ENCODE results near the gene CADPS2. TPM values are rescaled to one million over a fixed set of nuclear protein-coding genes. Genes with fewer than 3 reads are reported as not detected.

Gene CADPS2
- total and polyA plus RNA-seq, 4 donors, result 5.9 to 23.8 (median 11.0) TPM

DNA sequence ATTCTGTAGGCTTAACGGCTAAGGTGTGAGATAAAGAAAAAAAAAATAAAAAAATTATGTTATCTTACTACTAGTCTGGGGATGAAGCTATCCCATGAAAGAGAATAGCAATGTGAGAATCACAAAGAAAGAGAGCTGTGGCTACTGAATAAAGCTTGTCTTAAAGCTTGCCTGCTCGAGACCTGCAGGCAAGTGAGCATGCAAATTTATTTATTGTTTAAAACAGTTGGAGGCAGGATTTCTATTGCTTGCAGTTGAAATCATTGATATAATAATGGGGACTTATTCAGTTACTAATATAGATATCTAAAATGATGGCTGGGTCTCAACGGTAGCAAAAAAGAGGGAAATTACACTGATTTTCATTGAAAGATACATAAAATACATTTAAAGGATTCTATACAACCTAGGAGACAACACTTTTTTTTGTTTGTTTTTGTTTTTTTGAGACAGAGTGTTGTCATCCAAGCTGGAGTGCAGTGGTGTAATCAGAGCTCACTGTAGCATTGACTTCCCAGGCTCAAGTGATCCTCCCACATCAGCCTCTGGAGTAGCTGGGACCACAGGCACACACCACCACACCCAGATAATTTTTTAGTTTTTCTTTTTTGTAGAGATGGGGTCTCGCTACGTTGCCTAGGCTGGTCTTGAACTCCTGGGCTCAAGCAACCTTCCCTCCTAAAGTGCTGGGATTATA is 437.2 kb downstream of the CADPS2 start:
- Histone ChIP-seq H3K4me1 (ENCODE audit: control insufficient read depth in 1 of 2, insufficient read depth in 2 of 2, low read length in 2 of 2) (no peaks in the 10 kb centered on the region), H3K4me3 (ENCODE audit: low read length in 2 of 2) (no peak overlapping the region), H3K27me3 (ENCODE audit: control insufficient read depth in 1 of 2, insufficient read depth in 2 of 2, low read length in 1 of 2) (no peaks in the 10 kb centered on the region), H3K9me3 (ENCODE audit: control insufficient read depth, low read length) (no peaks in the 10 kb centered on the region), H3K36me3 (ENCODE audit: control insufficient read depth in 1 of 2, insufficient read depth in 2 of 2, low read length in 1 of 2) (no peaks in the 10 kb centered on the region), H3K27ac (ENCODE audit: low read depth in 1 of 2, low read length in 2 of 2) (no peak overlapping the region)
- no peak for DNase-seq
- WGBS, 2 donors, result 68 to 74% methylated on average over 5 of the region's 5 CpGs
- no peak for ATAC-seq (ENCODE audit: low FRiP score)
- intact Hi-C loops (cut with DNase I), result no loop called here

GRCh38 chr7:122442929-122443328 is 443.3 kb downstream of the CADPS2 start:
- Histone ChIP-seq H3K27me3 (ENCODE audit: control insufficient read depth in 1 of 2, insufficient read depth in 2 of 2, low read length in 1 of 2) (no peaks in the 10 kb centered on the region), H3K4me3 (ENCODE audit: low read length in 2 of 2) (no peak overlapping the region), H3K36me3 (ENCODE audit: control insufficient read depth in 1 of 2, insufficient read depth in 2 of 2, low read length in 1 of 2) (no peaks in the 10 kb centered on the region), H3K27ac (ENCODE audit: low read depth in 1 of 2, low read length in 2 of 2) (no peak overlapping the region), H3K4me1 (ENCODE audit: control insufficient read depth in 1 of 2, insufficient read depth in 2 of 2, low read length in 2 of 2) (no peaks in the 10 kb centered on the region), H3K9me3 (ENCODE audit: control insufficient read depth, low read length) (no peaks in the 10 kb centered on the region)
- DNase-seq (no peak), ATAC-seq (ENCODE audit: low FRiP score) (no peak)
- 15 to 32% methylated on average over 2 of the region's 2 CpGs for WGBS, 2 donors
- intact Hi-C loops (cut with DNase I), result no loop called here

DNA sequence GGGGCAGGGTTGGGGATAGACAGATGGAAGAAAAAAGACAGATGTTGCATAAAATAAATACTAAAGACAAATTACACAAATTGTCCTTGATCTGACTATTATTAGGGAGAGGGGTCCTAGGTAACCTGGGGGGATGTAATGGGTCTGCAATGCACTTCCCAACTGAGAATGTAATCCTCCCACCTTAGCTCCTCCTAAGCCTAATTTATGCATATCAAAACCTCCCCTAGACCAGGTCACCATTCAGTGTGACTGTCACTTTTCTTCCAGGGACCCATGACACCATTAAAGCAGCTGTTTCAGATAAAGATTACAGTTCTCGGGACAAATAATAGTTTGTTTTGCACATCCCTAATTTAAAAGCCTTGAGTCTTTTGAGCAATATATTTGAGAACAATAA is 447.8 kb downstream of the CADPS2 start:
- WGBS, 2 donors, result 67 to 84% methylated on average over 1 of the region's 1 CpG
- no peaks in the 10 kb centered on the region for H3K36me3 ChIP-seq (ENCODE audit: control insufficient read depth in 1 of 2, insufficient read depth in 2 of 2, low read length in 1 of 2)
- no peaks in the 10 kb centered on the region for H3K9me3 ChIP-seq (ENCODE audit: control insufficient read depth, low read length)
- no peak overlapping the region for H3K4me3 ChIP-seq (ENCODE audit: low read length in 2 of 2)
- no peaks in the 10 kb centered on the region for H3K27me3 ChIP-seq (ENCODE audit: control insufficient read depth in 1 of 2, insufficient read depth in 2 of 2, low read length in 1 of 2)
- no peak overlapping the region for H3K27ac ChIP-seq (ENCODE audit: low read depth in 1 of 2, low read length in 2 of 2)
- no peak for ATAC-seq (ENCODE audit: low FRiP score)
- intact Hi-C loops (cut with DNase I), result no loop called here
- H3K4me1 ChIP-seq (ENCODE audit: control insufficient read depth in 1 of 2, insufficient read depth in 2 of 2, low read length in 2 of 2), result no peaks in the 10 kb centered on the region
- DNase-seq, result no peak

GRCh38 chr7:122438006-122438405 is 448.3 kb downstream of the CADPS2 start:
- intact Hi-C loops (cut with DNase I), result no loop called here
- Histone ChIP-seq H3K4me1 (ENCODE audit: control insufficient read depth in 1 of 2, insufficient read depth in 2 of 2, low read length in 2 of 2) (no peaks in the 10 kb centered on the region), H3K27me3 (ENCODE audit: control insufficient read depth in 1 of 2, insufficient read depth in 2 of 2, low read length in 1 of 2) (no peaks in the 10 kb centered on the region), H3K36me3 (ENCODE audit: control insufficient read depth in 1 of 2, insufficient read depth in 2 of 2, low read length in 1 of 2) (no peaks in the 10 kb centered on the region), H3K9me3 (ENCODE audit: control insufficient read depth, low read length) (no peaks in the 10 kb centered on the region), H3K4me3 (ENCODE audit: low read length in 2 of 2) (no peak overlapping the region), H3K27ac (ENCODE audit: low read depth in 1 of 2, low read length in 2 of 2) (no peak overlapping the region)
- ATAC-seq (ENCODE audit: low FRiP score), result no peak
- 15 to 37% methylated on average over 3 of the region's 3 CpGs for WGBS, 2 donors
- no peak for DNase-seq

- no peaks in the 10 kb centered on the region for H3K36me3 ChIP-seq (ENCODE audit: control insufficient read depth in 1 of 2, insufficient read depth in 2 of 2, low read length in 1 of 2)
- H3K27me3 ChIP-seq (ENCODE audit: control insufficient read depth in 1 of 2, insufficient read depth in 2 of 2, low read length in 1 of 2), result no peaks in the 10 kb centered on the region
- intact Hi-C loops (cut with DNase I), result no loop called here
- 31 to 49% methylated on average over 2 of the region's 2 CpGs for WGBS, 2 donors
- H3K9me3 ChIP-seq (ENCODE audit: control insufficient read depth, low read length), result no peaks in the 10 kb centered on the region
- H3K4me3 ChIP-seq (ENCODE audit: low read length in 2 of 2), result no peak overlapping the region
- no peaks in the 10 kb centered on the region for H3K4me1 ChIP-seq (ENCODE audit: control insufficient read depth in 1 of 2, insufficient read depth in 2 of 2, low read length in 2 of 2)
- ATAC-seq (ENCODE audit: low FRiP score) (no peak), DNase-seq (no peak)
- H3K27ac ChIP-seq (ENCODE audit: low read depth in 1 of 2, low read length in 2 of 2), result no peak overlapping the region
These were observed 452.5 kb downstream of the CADPS2 start for GRCh38 chr7:122433765-122434164.

DNA sequence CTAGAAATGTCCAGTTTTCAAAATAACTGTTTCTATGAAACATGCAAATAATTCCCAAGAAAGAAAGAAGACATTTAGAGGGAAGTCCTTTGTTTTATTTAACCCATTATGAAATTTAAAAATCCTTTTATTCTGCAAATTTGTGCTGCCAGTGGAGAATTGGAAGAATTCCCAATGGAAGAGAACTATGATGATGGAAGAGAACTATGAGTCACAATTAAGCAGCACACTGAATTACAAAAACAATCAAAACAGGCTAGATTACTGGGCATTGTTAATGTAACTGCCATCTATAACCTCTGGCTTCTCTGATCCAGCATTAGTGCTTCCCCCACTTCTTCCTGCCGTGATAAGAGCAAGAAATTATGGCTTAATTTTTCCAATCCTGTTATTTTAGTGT is 455.6 kb downstream of the CADPS2 start:
- H3K9me3 ChIP-seq (ENCODE audit: control insufficient read depth, low read length), result no peaks in the 10 kb centered on the region
- WGBS, 2 donors, result 32 to 35% methylated on average over 1 of the region's 1 CpG
- intact Hi-C loops (cut with DNase I), result no loop called here
- no peak for DNase-seq
- H3K4me1 ChIP-seq (ENCODE audit: control insufficient read depth in 1 of 2, insufficient read depth in 2 of 2, low read length in 2 of 2), result no peaks in the 10 kb centered on the region
- H3K4me3 ChIP-seq (ENCODE audit: low read length in 2 of 2), result no peak overlapping the region
- ATAC-seq (ENCODE audit: low FRiP score), result no peak
- no peak overlapping the region for H3K27ac ChIP-seq (ENCODE audit: low read depth in 1 of 2, low read length in 2 of 2)
- H3K36me3 ChIP-seq (ENCODE audit: control insufficient read depth in 1 of 2, insufficient read depth in 2 of 2, low read length in 1 of 2), result no peaks in the 10 kb centered on the region
- no peaks in the 10 kb centered on the region for H3K27me3 ChIP-seq (ENCODE audit: control insufficient read depth in 1 of 2, insufficient read depth in 2 of 2, low read length in 1 of 2)

DNA sequence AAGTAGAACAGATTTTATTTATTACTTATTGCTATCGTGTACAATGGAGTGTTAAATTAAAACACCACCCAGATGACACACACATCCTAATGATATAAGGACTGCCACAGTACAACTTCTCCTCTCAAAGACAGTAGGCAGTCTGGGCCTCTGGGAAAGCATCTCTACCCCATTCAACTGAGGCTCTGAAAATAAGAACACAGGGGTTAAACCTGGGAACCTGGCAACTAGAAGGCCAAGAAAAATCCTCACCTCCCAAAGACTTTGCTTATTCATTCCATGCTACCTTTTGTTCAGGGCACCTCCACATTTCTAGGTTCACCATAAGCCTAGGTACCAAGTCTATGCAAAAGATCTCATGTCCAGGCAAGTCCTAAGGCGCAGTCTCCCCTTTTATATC is 456.3 kb downstream of the CADPS2 start:
- Histone ChIP-seq H3K4me1 (ENCODE audit: control insufficient read depth in 1 of 2, insufficient read depth in 2 of 2, low read length in 2 of 2) (no peaks in the 10 kb centered on the region), H3K27ac (ENCODE audit: low read depth in 1 of 2, low read length in 2 of 2) (no peak overlapping the region), H3K4me3 (ENCODE audit: low read length in 2 of 2) (no peak overlapping the region), H3K9me3 (ENCODE audit: control insufficient read depth, low read length) (no peaks in the 10 kb centered on the region), H3K27me3 (ENCODE audit: control insufficient read depth in 1 of 2, insufficient read depth in 2 of 2, low read length in 1 of 2) (no peaks in the 10 kb centered on the region), H3K36me3 (ENCODE audit: control insufficient read depth in 1 of 2, insufficient read depth in 2 of 2, low read length in 1 of 2) (no peaks in the 10 kb centered on the region)
- no peak for DNase-seq
- 81% methylated on average over 2 of the region's 2 CpGs for WGBS, 2 donors
- intact Hi-C loops (cut with DNase I), result no loop called here
- no peak for ATAC-seq (ENCODE audit: low FRiP score)

GRCh38 chr7:122425731-122426130 is 460.5 kb downstream of the CADPS2 start:
- Histone ChIP-seq H3K4me3 (ENCODE audit: low read length in 2 of 2) (no peak overlapping the region), H3K36me3 (ENCODE audit: control insufficient read depth in 1 of 2, insufficient read depth in 2 of 2, low read length in 1 of 2) (no peaks in the 10 kb centered on the region), H3K9me3 (ENCODE audit: control insufficient read depth, low read length) (no peaks in the 10 kb centered on the region), H3K27ac (ENCODE audit: low read depth in 1 of 2, low read length in 2 of 2) (no peak overlapping the region), H3K27me3 (ENCODE audit: control insufficient read depth in 1 of 2, insufficient read depth in 2 of 2, low read length in 1 of 2) (no peaks in the 10 kb centered on the region), H3K4me1 (ENCODE audit: control insufficient read depth in 1 of 2, insufficient read depth in 2 of 2, low read length in 2 of 2) (no peaks in the 10 kb centered on the region)
- intact Hi-C loops (cut with DNase I), result no loop called here
- DNase-seq (no peak), ATAC-seq (ENCODE audit: low FRiP score) (no peak)
- 51 to 55% methylated on average over 1 of the region's 1 CpG for WGBS, 2 donors

DNA sequence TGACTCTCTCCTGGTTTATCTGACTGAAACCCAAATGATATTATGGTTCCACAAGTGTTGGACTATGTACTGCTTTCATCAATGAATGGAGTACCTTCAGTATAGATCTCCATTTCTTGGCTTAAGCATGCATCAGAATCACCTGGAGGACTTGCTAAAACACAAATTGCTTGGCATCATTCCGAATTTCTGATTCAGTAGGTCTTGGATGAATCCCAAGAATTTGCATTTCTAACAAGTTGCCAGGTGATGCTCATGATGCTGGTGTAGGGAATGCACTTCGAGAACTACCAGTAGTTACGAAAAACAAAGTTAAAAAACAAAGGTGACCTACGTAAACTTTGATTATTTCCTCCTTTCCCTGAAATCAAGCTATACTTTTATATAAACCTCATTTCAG is 462.7 kb downstream of the CADPS2 start:
- intact Hi-C loops (cut with DNase I), result no loop called here
- no peaks in the 10 kb centered on the region for H3K36me3 ChIP-seq (ENCODE audit: control insufficient read depth in 1 of 2, insufficient read depth in 2 of 2, low read length in 1 of 2)
- no peaks in the 10 kb centered on the region for H3K9me3 ChIP-seq (ENCODE audit: control insufficient read depth, low read length)
- no peak overlapping the region for H3K27ac ChIP-seq (ENCODE audit: low read depth in 1 of 2, low read length in 2 of 2)
- WGBS, 2 donors, result 85 to 87% methylated on average over 4 of the region's 4 CpGs
- no peak overlapping the region for H3K4me3 ChIP-seq (ENCODE audit: low read length in 2 of 2)
- no peak for ATAC-seq (ENCODE audit: low FRiP score)
- DNase-seq, result no peak
- H3K4me1 ChIP-seq (ENCODE audit: control insufficient read depth in 1 of 2, insufficient read depth in 2 of 2, low read length in 2 of 2), result no peaks in the 10 kb centered on the region
- H3K27me3 ChIP-seq (ENCODE audit: control insufficient read depth in 1 of 2, insufficient read depth in 2 of 2, low read length in 1 of 2), result no peaks in the 10 kb centered on the region

All from aorta (tissue), 5 donors.